Dendritic cell treated with granulocyte-macrophage colony-stimulating factor and Interleukin-4, amounts not matched to agents 40 ng/mL and 50 ng/mL, for 4 days (primary cell): ENCODE data around the gene DLG4.

Experiments used
- H3K27ac Mint-ChIP-seq: one replicate; pipeline ENCODE4 v1.8.0; 2022; ENCODE audit warnings: mild to moderate bottlenecking, mixed read lengths
- H3K27me3 Mint-ChIP-seq: one replicate; pipeline ENCODE4 v1.8.0; 2022; ENCODE audit warnings: mild to moderate bottlenecking, mixed read lengths
- H3K36me3 Mint-ChIP-seq: one replicate; pipeline ENCODE4 v1.8.0; 2022; ENCODE audit warnings: low read depth, mixed read lengths
- H3K4me1 Mint-ChIP-seq: one replicate; pipeline ENCODE4 v1.8.0; 2022; ENCODE audit warnings: low read depth, mixed read lengths
- H3K4me3 Mint-ChIP-seq: one replicate; pipeline ENCODE4 v1.8.0; 2022; ENCODE audit warnings: mild to moderate bottlenecking, moderate library complexity, mixed read lengths
- H3K9me3 Mint-ChIP-seq: one replicate; pipeline ENCODE4 v1.8.0; 2022; ENCODE audit warnings: mixed read lengths
- intact Hi-C: fragments of 100-400 bp; cut with micrococcal nuclease; formaldehyde crosslinking; loops from one replicate; pipeline ENCODE4 v1.15.0; 2022

DLG4 gene

GRCh38 chr17:7219229-7219811, 316 bp downstream of the DLG4 start:
- H3K4me3 Mint-ChIP-seq, result peak overlapping the region; percentile 99
- H3K27me3 Mint-ChIP-seq, result no peaks in the 10 kb centered on the region
- intact Hi-C loops, result loop anchor here (2.0 to 5.0 kb wide), 2 partner anchors 15 to 33 kb away; partner anchors contain the start of genes CTDNEP1, DVL2 and ELP5
- peaks cover 74% of the 10 kb centered on the region for H3K4me1 Mint-ChIP-seq
- H3K27ac Mint-ChIP-seq, result peak overlapping the region; percentile 91
- no peaks in the 10 kb centered on the region for H3K9me3 Mint-ChIP-seq
- peaks cover 37% of the 10 kb centered on the region for H3K36me3 Mint-ChIP-seq

DNA sequence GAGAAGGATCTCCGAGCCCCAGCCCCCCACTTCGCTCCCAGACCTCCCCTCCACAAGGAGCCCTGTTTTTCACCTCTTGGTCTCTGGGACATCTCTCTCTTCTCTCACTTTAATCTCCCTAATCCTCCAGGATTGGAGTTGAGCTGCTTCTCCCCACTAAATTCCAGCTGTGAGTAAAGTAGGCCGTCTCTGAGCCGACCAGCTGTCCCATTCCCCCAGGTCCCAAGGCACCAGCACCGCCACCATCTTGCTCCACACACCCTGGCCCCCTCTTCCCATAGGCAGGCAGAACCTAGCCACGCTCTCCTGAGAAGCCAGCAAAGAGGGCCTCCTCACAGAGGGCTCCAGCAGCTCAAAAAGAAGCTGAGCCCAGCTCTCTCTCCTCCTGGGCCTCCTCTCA, 878 bp downstream of the DLG4 start:
- Mint-ChIP-seq H3K4me3 (peak overlapping the region; percentile 30), H3K36me3 (peaks cover 32% of the 10 kb centered on the region), H3K4me1 (peaks cover 80% of the 10 kb centered on the region), H3K27ac (peak overlapping the region; percentile 91), H3K9me3 (no peaks in the 10 kb centered on the region), H3K27me3 (no peaks in the 10 kb centered on the region)
- intact Hi-C loops, result loop anchor here (2.0 to 5.0 kb wide), 2 partner anchors 16 to 34 kb away; partner anchors contain the start of genes CTDNEP1, DVL2 and ELP5

GRCh38 chr17:7218166-7218565, 1.5 kb downstream of the DLG4 start:
- Mint-ChIP-seq H3K4me1 (peaks cover 86% of the 10 kb centered on the region), H3K9me3 (no peaks in the 10 kb centered on the region), H3K36me3 (peaks cover 31% of the 10 kb centered on the region), H3K27ac (peak overlapping the region; percentile 91), H3K27me3 (no peaks in the 10 kb centered on the region), H3K4me3 (peak overlapping the region; percentile 27)
- intact Hi-C loops, result loop anchor here (2.0 to 5.0 kb wide), 2 partner anchors 17 to 34 kb away; partner anchors contain the start of genes CTDNEP1, DVL2 and ELP5

GRCh38 chr17:7217113-7217987, 2.3 kb downstream of the DLG4 start:
- intact Hi-C loops, result loop anchor here (5.0 kb wide), 1 partner anchor 35 kb away; the partner anchor contains the start of genes CTDNEP1 and ELP5
- H3K27ac Mint-ChIP-seq, result peak overlapping the region; percentile 91

DNA sequence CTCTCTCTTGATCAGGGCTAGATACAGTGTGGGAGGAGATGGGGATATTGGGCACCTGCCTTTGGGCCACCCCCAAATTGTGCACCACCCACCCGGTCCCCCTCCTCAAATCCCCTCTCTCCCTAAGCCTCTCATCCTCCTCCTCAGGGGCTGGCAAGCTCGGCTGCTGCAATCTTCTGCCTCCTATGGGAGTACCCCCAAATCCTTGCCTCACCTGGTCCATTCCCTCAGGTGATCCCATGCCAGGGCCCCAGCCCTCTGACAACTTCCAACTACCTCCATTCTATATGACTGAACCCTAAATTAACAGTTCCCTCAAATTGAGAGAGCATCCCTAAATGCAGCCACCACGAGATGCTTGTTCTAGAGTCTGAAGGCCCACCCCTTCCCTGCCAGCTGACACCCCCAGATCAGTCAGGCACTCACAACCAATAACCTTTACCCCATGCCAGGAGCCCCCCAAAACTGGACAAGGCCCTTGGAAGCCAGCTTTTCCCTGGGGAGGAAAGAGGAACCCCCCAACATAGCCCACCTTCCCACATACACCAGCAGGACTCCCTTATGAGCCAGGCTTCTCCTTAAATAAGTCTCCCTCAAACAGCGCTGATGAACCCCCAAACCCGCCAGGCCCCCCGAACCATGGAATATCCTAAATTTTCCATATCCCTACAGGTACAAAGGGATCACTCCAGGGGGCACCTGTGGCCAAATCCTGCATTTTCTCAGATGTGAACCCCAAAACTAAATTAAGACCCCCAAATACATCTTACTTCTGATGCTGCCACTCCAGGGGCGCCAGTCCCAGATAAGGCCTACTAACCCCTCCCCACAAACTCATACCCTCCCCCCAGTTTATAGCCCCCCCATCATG, 3.2 kb downstream of the DLG4 start:
- Mint-ChIP-seq H3K4me3 (peak overlapping the region; percentile 65), H3K27ac (peak overlapping the region; percentile 47), H3K4me1 (peaks cover 84% of the 10 kb centered on the region), H3K27me3 (no peaks in the 10 kb centered on the region), H3K36me3 (peaks cover 15% of the 10 kb centered on the region), H3K9me3 (no peaks in the 10 kb centered on the region)
- intact Hi-C loops, result loop anchor here (5.0 kb wide), 1 partner anchor 36 kb away; the partner anchor contains the start of genes CTDNEP1 and ELP5

More at GRCh38 chr17:7217113-7217987, 2.3 kb downstream of the DLG4 start:
- Mint-ChIP-seq H3K27me3 (no peaks in the 10 kb centered on the region), H3K4me3 (peak overlapping the region; percentile 82), H3K4me1 (peaks cover 87% of the 10 kb centered on the region), H3K36me3 (peaks cover 24% of the 10 kb centered on the region), H3K9me3 (no peaks in the 10 kb centered on the region)

DNA sequence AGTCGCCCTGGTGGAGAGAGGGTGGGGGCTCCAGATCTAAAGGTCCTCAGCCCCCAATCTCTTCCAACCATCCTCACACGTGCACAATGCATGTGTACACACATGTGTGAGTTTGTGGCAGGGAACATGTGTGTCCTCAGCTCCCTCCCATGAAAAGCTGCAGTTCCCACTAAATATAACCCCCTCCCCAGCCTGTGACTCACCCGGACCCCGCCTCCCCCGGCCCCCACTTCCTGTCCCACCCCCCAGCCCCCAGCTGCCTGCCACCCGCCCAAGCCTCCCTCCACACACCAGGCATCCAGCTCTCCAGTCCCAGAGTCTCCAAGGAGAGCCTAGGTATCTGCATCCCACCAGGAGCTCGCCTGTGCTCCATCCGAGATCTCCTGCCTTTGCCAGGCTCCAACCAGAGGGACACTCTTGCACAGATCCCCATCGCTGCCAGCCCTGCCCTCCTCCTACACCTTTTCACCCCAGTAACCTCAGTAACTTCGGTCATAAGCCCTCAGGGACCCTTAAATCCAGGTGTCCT, 3.9 kb downstream of the DLG4 start:
- intact Hi-C loops, result loop anchor here (1.0 to 5.0 kb wide), 2 partner anchors 10 to 37 kb away; partner anchors contain the start of genes CTDNEP1 and ELP5
- H3K27ac Mint-ChIP-seq, result peak overlapping the region; percentile 47
- peak overlapping the region; percentile 94 for H3K4me3 Mint-ChIP-seq
- H3K4me1 Mint-ChIP-seq, result peaks cover 76% of the 10 kb centered on the region
- no peaks in the 10 kb centered on the region for H3K27me3 Mint-ChIP-seq
- H3K36me3 Mint-ChIP-seq, result peaks cover 12% of the 10 kb centered on the region
- H3K9me3 Mint-ChIP-seq, result no peaks in the 10 kb centered on the region

- Mint-ChIP-seq H3K36me3 (peaks cover 16% of the 10 kb centered on the region), H3K9me3 (no peaks in the 10 kb centered on the region), H3K4me3 (peak overlapping the region; percentile 94), H3K4me1 (peaks cover 73% of the 10 kb centered on the region), H3K27ac (peak overlapping the region; percentile 87), H3K27me3 (no peaks in the 10 kb centered on the region)
- intact Hi-C loops, result loop anchor here (1.0 to 5.0 kb wide), 2 partner anchors 10 to 37 kb away; partner anchors contain the start of genes CTDNEP1 and ELP5
These were observed 4.4 kb downstream of the DLG4 start for GRCh38 chr17:7215136-7215638.

GRCh38 chr17:7214300-7215135, 5.1 kb downstream of the DLG4 start:
- Mint-ChIP-seq H3K27me3 (no peaks in the 10 kb centered on the region), H3K9me3 (no peaks in the 10 kb centered on the region), H3K36me3 (peaks cover 13% of the 10 kb centered on the region), H3K4me1 (peaks cover 71% of the 10 kb centered on the region), H3K27ac (peak overlapping the region; percentile 87), H3K4me3 (peak overlapping the region; percentile 94)
- intact Hi-C loops, result loop anchor here (1.0 to 5.0 kb wide), 2 partner anchors 9 to 38 kb away; partner anchors contain the start of genes CTDNEP1 and ELP5

DNA sequence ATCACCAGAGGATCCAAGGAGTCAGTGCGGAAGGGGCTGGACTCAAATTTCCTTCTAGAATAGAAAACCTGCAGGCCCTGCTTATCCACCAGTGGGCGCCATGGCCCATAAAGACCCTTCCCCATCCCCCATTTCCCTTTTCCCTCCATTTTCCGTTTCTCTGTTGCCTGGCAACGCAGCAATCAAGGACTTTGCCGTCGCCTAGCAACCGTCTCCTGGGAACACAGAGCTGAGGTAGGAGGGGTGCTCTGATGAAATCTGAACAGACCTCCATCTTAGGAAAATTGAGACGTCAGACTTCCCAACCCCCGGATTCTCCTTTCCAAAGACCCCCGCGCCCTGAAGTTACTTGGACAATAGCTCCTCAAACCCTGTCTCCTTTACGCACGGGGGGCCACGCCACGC, 5.7 kb downstream of the DLG4 start:
- Mint-ChIP-seq H3K4me3 (peak overlapping the region; percentile 94), H3K27me3 (no peaks in the 10 kb centered on the region), H3K4me1 (peaks cover 65% of the 10 kb centered on the region), H3K36me3 (peaks cover 12% of the 10 kb centered on the region), H3K27ac (peak overlapping the region; percentile 87), H3K9me3 (no peaks in the 10 kb centered on the region)
- intact Hi-C loops, result no loop called here

- H3K36me3 Mint-ChIP-seq, result peaks cover 29% of the 10 kb centered on the region
- no peak overlapping the region for H3K27ac Mint-ChIP-seq
- H3K27me3 Mint-ChIP-seq, result no peaks in the 10 kb centered on the region
- H3K4me1 Mint-ChIP-seq, result peaks cover 60% of the 10 kb centered on the region
- intact Hi-C loops, result no loop called here
- no peaks in the 10 kb centered on the region for H3K9me3 Mint-ChIP-seq
- H3K4me3 Mint-ChIP-seq, result no peak overlapping the region
These were observed 8.0 kb downstream of the DLG4 start for GRCh38 chr17:7211491-7212273.

- intact Hi-C loops, result no loop called here
- peak overlapping the region; percentile 2 for H3K27ac Mint-ChIP-seq
- no peak overlapping the region for H3K4me3 Mint-ChIP-seq
- H3K27me3 Mint-ChIP-seq, result no peaks in the 10 kb centered on the region
- H3K36me3 Mint-ChIP-seq, result peaks cover 33% of the 10 kb centered on the region
- no peaks in the 10 kb centered on the region for H3K9me3 Mint-ChIP-seq
- peaks cover 60% of the 10 kb centered on the region for H3K4me1 Mint-ChIP-seq
These were observed 10.7 kb downstream of the DLG4 start for GRCh38 chr17:7208754-7209460.
